Kidney capillary endothelial cell (primary cell): ENCODE data around the gene VPS35L.
"Not testable (repeated sequence)": the region's sequence is repeated elsewhere in the genome, so short reads cannot be mapped to it uniquely, and the experiment has no call there.

ENCODE experiments used
- DNase-seq: peaks from one replicate; pipeline ENCODE4 v3.0.0-alpha.2; 2018; ENCODE audit warnings: low spot score

Gene VPS35L

GRCh38 chr16:19711643-19712042 lies 156.1 kb downstream of the VPS35L start:
- no peak for DNase-seq

GRCh38 chr16:19712418-19713058 lies 157.0 kb downstream of the VPS35L start:
- no peak for DNase-seq

DNA sequence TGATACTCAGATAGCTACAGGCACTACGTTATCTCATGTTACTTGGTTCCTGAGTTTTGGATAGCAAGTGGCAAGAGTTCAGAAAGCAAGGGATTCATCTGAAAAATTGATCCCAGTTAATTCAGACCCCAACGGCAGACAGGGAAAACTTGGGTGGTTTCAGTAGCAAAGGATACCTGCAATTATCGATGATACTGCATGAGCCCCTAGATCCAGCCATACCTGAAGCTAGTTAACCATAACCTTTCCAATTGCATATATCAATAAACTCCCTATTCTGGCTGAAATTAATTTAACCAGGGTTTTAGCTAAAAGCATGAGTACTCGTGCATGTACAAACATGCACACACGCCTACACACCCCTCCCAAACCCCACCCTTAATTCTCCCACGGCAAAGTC lies 158.2 kb downstream of the VPS35L start:
- DNase-seq, result no peak

GRCh38 chr16:19715566-19715965 lies 160.1 kb downstream of the VPS35L start:
- no peak for DNase-seq

DNA sequence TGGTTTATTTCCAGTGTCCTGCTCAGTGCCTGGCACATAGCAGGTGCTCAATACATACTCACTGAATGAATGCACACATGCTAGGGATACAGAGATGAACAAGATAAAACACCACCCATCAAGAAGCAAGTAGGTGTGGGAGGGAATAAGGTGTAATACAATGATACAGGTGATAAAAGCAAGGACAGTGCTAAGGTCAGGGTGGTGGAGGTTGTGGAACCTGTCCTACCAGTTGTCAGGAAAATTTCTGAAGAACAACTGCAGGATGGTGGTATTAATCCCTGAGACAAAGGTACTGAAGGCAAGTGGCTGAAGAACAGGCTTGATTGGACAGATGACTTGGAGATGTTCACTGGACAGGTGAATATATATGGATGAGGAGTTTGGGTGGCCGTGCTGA lies 160.7 kb downstream of the VPS35L start:
- no peak for DNase-seq

GRCh38 chr16:19716728-19717127 lies 161.2 kb downstream of the VPS35L start:
- not testable (repeated sequence) for DNase-seq

- no peak for DNase-seq
Observed at GRCh38 chr16:19717314-19717713, 161.8 kb downstream of the VPS35L start.

- DNase-seq, result peak; percentile 86
Observed at GRCh38 chr16:19717741-19718623, 162.5 kb downstream of the VPS35L start, which contains the start of the genes IQCK and KNOP1. Gene IQCK (plus strand): TSS chr16:19718271. CDS start chr16:19718307, 36 bp downstream. Gene KNOP1 (minus strand): TSS chr16:19718227. CDS start chr16:19715035, 3,192 bp downstream.

- DNase-seq, result no peak
Observed at GRCh38 chr16:19718624-19718965, 163.1 kb downstream of the VPS35L start.

GRCh38 chr16:19722269-19722952 lies 166.9 kb downstream of the VPS35L start:
- no peak for DNase-seq

DNA sequence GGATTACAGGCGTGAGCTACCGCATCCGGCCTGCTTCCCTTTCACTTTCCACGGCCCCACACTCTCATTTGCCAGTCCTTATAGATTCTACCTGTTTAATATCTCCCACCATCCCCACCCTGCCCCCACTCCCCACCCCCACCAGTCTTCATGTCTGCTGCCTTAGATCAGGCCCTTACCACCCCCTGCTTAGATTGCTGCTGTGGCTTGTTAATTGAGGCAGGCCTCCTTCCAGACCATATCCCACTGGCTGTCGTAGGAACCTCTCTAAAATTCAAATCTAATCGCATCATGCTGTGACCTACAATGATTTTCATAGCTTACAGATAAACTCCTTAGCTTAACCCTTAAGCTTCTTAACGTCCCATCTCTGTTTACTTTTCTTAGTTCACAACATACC lies 167.5 kb downstream of the VPS35L start:
- no peak for DNase-seq

- no peak for DNase-seq
Observed at GRCh38 chr16:19728636-19728965, 173.1 kb downstream of the VPS35L start.

GRCh38 chr16:19733551-19733950 lies 178.0 kb downstream of the VPS35L start:
- DNase-seq, result no peak

- DNase-seq, result no peak
Observed at GRCh38 chr16:19735074-19735867, 179.8 kb downstream of the VPS35L start.

DNA sequence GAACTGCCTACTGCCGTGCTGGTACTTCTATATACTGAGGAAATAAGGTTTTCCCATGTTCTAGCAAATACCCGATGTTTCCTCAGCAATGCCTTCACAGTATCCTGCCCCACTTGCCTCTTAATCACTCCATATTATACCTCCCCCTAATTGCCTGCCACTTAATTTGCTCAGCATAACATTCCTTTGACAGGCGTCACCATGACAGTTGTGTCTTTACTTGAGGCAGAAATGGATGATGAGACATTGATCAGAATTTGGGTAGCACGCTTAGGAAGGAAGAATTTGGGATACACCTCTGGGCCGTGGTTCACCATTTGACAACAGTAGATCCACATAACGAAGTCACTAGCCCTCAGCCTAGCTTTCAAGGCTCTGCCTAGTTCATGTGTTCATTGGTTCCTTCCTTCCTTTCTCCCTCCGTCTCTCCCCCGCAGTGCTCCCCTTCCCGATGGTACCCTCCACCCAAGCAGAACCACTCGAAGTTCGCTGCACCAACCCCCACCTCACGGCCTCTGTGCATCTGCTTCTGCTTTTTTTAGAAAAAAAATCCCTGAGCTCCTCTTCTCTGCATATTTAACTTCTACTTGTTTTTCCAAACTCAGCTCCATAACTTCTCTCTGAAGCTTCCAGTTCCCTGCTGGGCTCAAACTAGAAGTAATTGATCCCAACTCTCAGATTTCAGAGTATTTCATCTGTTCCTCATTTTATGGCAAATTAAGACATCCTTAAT lies 182.0 kb downstream of the VPS35L start:
- no peak for DNase-seq

DNA sequence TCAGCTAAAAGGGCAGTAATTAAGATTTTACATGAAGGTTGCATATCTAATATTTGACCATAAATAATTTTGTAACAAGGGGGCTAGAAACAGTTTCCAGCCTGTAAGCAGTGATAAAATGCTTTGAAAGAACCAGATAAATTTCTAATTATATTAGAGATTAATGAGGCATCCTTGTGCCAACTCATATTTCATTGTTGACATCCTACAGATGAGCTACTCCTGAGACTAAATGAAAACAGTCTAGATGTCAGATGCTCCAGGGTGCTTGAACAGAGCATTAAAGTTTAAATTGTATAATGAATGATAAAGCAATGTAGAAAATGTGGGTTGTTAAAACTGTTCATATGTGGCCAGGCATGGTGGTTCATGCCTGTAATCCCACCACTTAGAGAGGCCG lies 185.9 kb downstream of the VPS35L start:
- DNase-seq, result no peak

- no peak for DNase-seq
Observed at GRCh38 chr16:19743816-19744159, 188.3 kb downstream of the VPS35L start.

GRCh38 chr16:19744670-19745069 lies 189.2 kb downstream of the VPS35L start:
- no peak for DNase-seq

DNA sequence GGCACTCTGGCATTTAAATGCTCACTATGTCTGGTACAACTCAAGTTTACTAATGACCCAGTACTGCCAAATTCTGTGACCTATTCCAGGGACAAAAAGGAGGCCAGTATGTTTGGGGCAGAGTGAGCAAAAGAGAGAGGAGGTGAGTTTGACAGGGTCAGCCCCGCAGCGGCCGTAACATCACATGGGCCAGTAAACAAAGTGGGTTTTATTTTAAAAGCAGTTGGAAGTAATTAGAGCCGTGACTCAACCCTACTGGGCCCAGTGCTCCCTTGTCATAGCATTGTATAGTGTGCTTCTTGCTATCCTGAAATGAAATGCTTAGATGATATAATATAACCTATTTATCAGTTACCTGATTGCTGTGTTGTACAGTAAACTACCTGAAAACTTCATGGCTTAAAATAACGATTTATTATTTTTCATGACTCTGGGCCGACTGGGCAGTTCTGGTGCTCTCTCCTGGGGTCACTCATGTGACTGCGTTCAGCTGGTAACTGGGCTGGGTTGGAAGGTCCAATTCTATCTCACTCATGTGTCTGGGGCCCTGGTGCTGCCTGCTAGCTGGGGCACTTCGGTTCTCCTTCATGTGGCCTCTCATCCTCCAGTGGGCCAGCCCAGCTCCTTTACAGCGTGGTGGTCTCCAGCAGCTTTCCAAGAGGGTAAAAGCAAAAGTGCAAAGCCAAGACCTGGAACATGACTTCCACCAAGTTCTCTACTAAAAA lies 189.9 kb downstream of the VPS35L start:
- DNase-seq, result no peak

DNA sequence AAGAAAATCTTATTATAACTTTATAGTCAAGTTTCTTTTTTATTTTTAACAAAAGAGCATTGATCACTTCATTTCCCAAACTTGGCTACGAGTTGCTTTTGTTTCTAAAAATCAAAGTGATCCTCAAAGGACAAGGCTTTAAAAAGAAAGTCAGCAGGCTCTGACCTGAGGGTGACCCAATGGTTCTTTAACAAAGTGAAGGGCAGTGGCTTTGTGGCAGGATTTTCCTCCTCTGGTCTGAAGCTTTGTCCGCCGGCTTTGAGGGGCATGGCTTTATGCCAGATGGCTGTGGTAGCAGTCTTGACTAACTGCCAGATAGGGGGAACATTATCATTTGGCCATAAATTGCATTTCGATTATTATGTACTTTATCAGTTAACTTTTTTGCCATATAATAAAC lies 191.1 kb downstream of the VPS35L start:
- no peak for DNase-seq
